OCI-LY7 (cell line): ENCODE results near the gene MOBP. TPM values are rescaled to one million over a fixed set of nuclear protein-coding genes. Genes with fewer than 3 reads are reported as not detected.
"Not testable (repeated sequence)": the region's sequence is repeated elsewhere in the genome, so short reads cannot be mapped to it uniquely, and the experiment has no call there.

Experiments used
- Bru-seq: library from RNA; stranded (reverse); fragments of 400-500 nt; gene quantifications from one replicate; lab custom pipeline; 2021; lab: Mats Ljungman, UMichigan
- BruChase-seq, 2 experiments: library from RNA; stranded (reverse); fragments of 400-500 nt; gene quantifications; one replicate each; lab custom pipeline; 2021; lab: Mats Ljungman, UMichigan
- BruUV-seq: library from RNA; stranded (reverse); fragments of 400-500 nt; replicated peaks from 2 replicates; lab custom pipeline; 2021; lab: Mats Ljungman, UMichigan
- CTCF ChIA-PET: fragments of 300-600 bp; sonication (Branson Sonifier 250); formaldehyde crosslinking; loops from one replicate; lab custom pipeline; 2022; ENCODE audit warnings: antibody characterized with exemption; ENCODE audit not compliant: unreplicated experiment; lab: Charles Lee
- POLR2A ChIA-PET: fragments of 300-600 bp; sonication (Branson Sonifier 250); formaldehyde crosslinking; loops from one replicate; lab custom pipeline; 2022; ENCODE audit warnings: antibody characterized with exemption; lab: Charles Lee
- DNase-seq: peaks from one replicate; pipeline ENCODE4 v3.0.0-alpha.2; 2015; ENCODE audit warnings: low spot score
- H2AFZ ChIP-seq: fragments of 200-600 bp; sonication (generic), shearing (Covaris generic); 2 replicates; pipeline ENCODE4 v1.6.1; 2014; ENCODE audit warnings: mild to moderate bottlenecking, antibody characterized with exemption, low read length, moderate library complexity
- H3K27ac ChIP-seq: fragments of 200-600 bp; sonication (generic); 2 replicates; pipeline ENCODE4 v1.5.1; 2014; ENCODE audit warnings: mixed run types, low read depth, mild to moderate bottlenecking, moderate library complexity, low read length, inconsistent platforms; ENCODE audit not compliant: poor library complexity, severe bottlenecking
- H3K36me3 ChIP-seq: fragments of 200-600 bp; sonication (generic); 2 replicates; pipeline ENCODE4 v1.6.1; 2014; ENCODE audit warnings: mild to moderate bottlenecking, antibody characterized with exemption, low read length, moderate library complexity, mixed read lengths; ENCODE audit not compliant: insufficient read depth
- H3K4me1 ChIP-seq: fragments of 200-600 bp; sonication (generic); 2 replicates; pipeline ENCODE4 v1.5.1; 2014; ENCODE audit warnings: mild to moderate bottlenecking, low read length; ENCODE audit not compliant: insufficient read depth, poor library complexity, severe bottlenecking
- H3K4me2 ChIP-seq: fragments of 200-600 bp; sonication (generic); 2 replicates; pipeline ENCODE4 v1.6.1; 2014; ENCODE audit warnings: mild to moderate bottlenecking, low read length
- H3K4me3 ChIP-seq: fragments of 200-600 bp; sonication (generic); 2 replicates; pipeline ENCODE4 v1.5.1; 2014; ENCODE audit warnings: mild to moderate bottlenecking, low read depth, low read length; ENCODE audit not compliant: poor library complexity, severe bottlenecking
- H3K79me2 ChIP-seq: fragments of 200-600 bp; sonication (generic); 2 replicates; pipeline ENCODE4 v1.6.1; 2016; ENCODE audit warnings: low read depth, mild to moderate bottlenecking, low read length, moderate library complexity, mixed read lengths; ENCODE audit not compliant: insufficient read depth
- H3K9me2 ChIP-seq: fragments of 200-600 bp; sonication (generic); 2 replicates; pipeline ENCODE4 v1.6.1; 2016; ENCODE audit warnings: mild to moderate bottlenecking, low read length, mixed read lengths; ENCODE audit not compliant: insufficient read depth
- H3K9me3 ChIP-seq: fragments of 200-600 bp; sonication (generic); 2 replicates; pipeline ENCODE4 v1.6.1; 2014; ENCODE audit warnings: mild to moderate bottlenecking, mixed run types, low read length, mixed read lengths
- H4K20me1 ChIP-seq: fragments of 200-600 bp; sonication (generic); 2 replicates; pipeline ENCODE4 v1.6.1; 2014; ENCODE audit warnings: mild to moderate bottlenecking, antibody characterized with exemption, low read length, moderate library complexity, mixed read lengths; ENCODE audit not compliant: insufficient read depth
- CTCF ChIP-seq: fragments of 200-600 bp; sonication (generic); conservative IDR thresholded peaks from 2 replicates; pipeline ENCODE4 v1.5.1; 2014; ENCODE audit warnings: mild to moderate bottlenecking, antibody characterized with exemption, low read length, moderate library complexity, mixed read lengths
- EZH2phosphoT487 ChIP-seq: fragments of 200-600 bp; sonication (generic); IDR thresholded peaks from 2 replicates; pipeline ENCODE4 v1.6.1; 2018; ENCODE audit warnings: low read depth, borderline replicate concordance, mild to moderate bottlenecking, mixed run types, antibody characterized with exemption, low read length, moderate library complexity, mixed read lengths
- intact Hi-C: fragments of 100-400 bp; cut with micrococcal nuclease; formaldehyde crosslinking; loops from one replicate; pipeline ENCODE4 v1.10.0; 2022; ENCODE audit not compliant: unreplicated experiment
- long read RNA-seq: library from polyadenylated mRNA; stranded (forward); transcript quantifications from one replicate; pipeline ENCODE4 v2.0.0, GENCODE V29; 2022
- total RNA-seq, 2 experiments: library from RNA; depleted of rRNA in 1 of 2; stranded (reverse); fragments of >200 nt in 1 of 2; shearing (Covaris generic) in 1 of 2; gene quantifications; 2 replicates each; pipeline ENCODE4 v1.2.3, GENCODE V29; 2014 to 2022

MOBP gene
- total RNA-seq (2014; rRNA removed; shearing (Covaris generic)) (not detected in 2 replicates), total RNA-seq (2022) (not detected in 2 replicates), Bru-seq, nascent RNA (percentile 6 among the genes with signal in this experiment), BruChase-seq, experiment 1, labeled RNA remaining after a 6-hour chase (percentile 9 among the genes with signal in this experiment), BruChase-seq, experiment 2, labeled RNA remaining after a 2-hour chase (percentile 3 among the genes with signal in this experiment)
- long read RNA-seq: 0 reads

DNA sequence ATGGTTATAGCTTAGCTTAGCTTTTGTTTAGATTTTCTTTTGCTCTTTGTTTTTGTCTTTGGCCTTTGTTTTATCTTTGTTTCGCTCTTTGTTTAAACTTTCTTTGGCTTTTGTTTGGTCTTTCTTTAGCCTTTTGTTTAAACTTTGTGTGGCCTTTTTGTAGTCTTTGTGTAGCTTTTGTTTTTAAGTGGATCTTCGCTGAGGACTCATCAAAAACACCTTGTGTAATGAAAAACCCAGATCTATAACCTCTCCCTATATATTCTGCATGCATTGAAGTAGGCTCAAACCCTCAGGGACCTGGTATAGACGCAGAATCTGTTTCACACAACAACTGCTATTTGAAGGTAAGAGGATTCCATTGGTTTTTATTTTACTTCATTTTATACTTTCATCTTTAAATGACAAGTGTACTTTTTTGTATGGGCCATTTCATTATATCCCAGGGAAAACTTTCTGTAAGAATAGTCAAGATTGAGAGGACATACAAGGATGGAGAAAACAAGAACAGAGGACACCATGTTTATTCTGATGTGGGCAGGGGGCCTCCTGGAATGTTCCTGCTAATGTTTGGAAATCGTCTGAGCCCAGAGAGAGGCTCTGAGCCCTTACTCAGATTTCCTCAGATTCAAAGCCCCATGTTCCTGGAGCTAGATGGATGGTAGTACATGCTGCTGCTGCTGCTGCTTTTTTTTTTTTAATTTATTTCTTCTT is at the start of gene MOBP:
Gene MOBP (plus strand): TSS at position 287 of the 714 bp plus-strand sequence. CDS start 34,390 bp downstream, outside the sequence.
- H3K36me3 ChIP-seq: no peaks in the 10 kb centered on the region
- no peak within 1 kb of the TSS for H2AFZ ChIP-seq
- H3K9me2 ChIP-seq: no peaks in the 10 kb centered on the region
- no peak within 1 kb of the TSS for H3K4me2 ChIP-seq
- no peaks in the 10 kb centered on the region for H3K79me2 ChIP-seq
- no peak for TF ChIP-seq EZH2phosphoT487
- no peak for TF ChIP-seq CTCF
- no peaks in the 10 kb centered on the region for H3K4me1 ChIP-seq
- CTCF ChIA-PET: no interaction called here
- no peak within 1 kb of the TSS for H3K4me3 ChIP-seq
- POLR2A ChIA-PET: interaction anchor here (0.7 to 1.1 kb wide), 2 partner anchors 12 to 888 kb away, joined by 3 to 4 read pairs; no protein-coding TSS in a partner anchor
- intact Hi-C loops: no loop called here
- H3K27ac ChIP-seq: no peak within 1 kb of the TSS
- H3K9me3 ChIP-seq: no peaks in the 10 kb centered on the region
- no TSS peak for BruUV-seq
- DNase-seq: no peak
- H4K20me1 ChIP-seq: no peaks in the 10 kb centered on the region

DNA sequence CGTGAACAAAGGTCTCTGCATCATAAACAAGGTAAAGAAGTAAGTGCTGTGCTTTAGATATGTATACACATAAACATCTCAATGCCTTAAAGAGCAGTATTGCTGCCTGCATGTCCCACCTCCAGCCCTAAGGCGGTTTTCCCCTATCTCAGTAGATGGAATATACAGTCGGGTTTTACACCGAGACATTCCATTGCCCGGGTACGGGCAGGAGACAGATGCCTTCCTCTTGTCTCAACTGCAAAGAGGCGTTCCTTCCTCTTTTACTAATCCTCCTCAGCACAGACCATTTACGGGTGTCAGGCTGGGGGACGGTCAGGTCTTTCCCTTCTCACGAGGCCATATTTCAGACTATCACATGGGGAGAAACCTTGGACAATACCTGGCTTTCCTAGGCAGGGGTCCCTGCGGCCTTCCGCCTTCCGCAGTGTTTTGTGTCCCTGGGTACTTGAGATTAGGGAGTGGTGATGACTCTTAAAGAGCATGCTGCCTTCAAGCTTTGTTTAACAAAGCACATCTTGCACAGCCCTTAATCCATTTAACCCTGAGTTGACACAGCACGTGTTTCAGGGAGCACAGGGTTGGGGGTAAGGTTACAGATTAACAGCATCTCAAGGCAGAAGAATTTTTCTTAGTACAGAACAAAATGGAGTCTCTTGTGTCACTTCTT is 48.8 kb upstream of the MOBP start:
- H4K20me1 ChIP-seq, H3K9me2 ChIP-seq, H3K27ac ChIP-seq, H3K4me2 ChIP-seq, POLR2A ChIA-PET, H3K9me3 ChIP-seq, CTCF ChIA-PET, intact Hi-C loops, H3K4me3 ChIP-seq, H3K79me2 ChIP-seq, H2AFZ ChIP-seq, BruUV-seq, DNase-seq, H3K4me1 ChIP-seq: not testable (repeated sequence)
- peaks cover 16% of the 10 kb centered on the region for H3K36me3 ChIP-seq

DNA sequence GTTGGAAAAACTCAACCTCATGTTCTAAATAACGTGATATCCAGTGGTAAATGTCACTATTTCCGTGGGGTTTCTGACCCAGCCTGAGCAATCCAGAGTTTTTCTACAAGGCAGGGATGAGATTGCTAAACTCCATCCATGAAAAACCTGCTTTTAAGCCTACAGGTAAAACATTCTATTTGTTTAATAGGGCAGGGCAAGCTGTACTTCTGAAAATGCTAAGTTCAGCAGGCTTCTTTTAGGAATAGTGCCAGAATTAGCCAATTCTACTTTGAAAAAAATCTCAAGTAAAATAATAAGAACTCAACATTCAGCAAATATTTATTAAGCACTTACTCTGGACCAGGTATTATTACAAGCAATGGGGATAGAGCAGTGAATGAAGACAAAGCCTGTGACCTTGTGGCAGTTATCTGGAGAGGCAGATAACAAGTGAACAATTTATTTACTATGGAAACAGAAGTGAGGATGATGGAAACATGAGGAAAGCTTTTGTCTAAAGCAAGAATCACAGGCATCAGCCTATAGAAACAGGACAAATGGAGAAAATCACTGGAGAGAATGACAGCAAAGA is 47.7 kb upstream of the MOBP start:
- no peaks in the 10 kb centered on the region for H3K4me1 ChIP-seq
- TF ChIP-seq CTCF: no peak
- no peak for TF ChIP-seq EZH2phosphoT487
- H4K20me1 ChIP-seq: no peaks in the 10 kb centered on the region
- no peak overlapping the region for H2AFZ ChIP-seq
- no TSS peak for BruUV-seq
- CTCF ChIA-PET: no interaction called here
- H3K79me2 ChIP-seq: no peaks in the 10 kb centered on the region
- no peak overlapping the region for H3K4me2 ChIP-seq
- no peak overlapping the region for H3K4me3 ChIP-seq
- H3K27ac ChIP-seq: no peak overlapping the region
- no peaks in the 10 kb centered on the region for H3K9me3 ChIP-seq
- intact Hi-C loops: no loop called here
- peaks cover 4% of the 10 kb centered on the region; the same call in 1 of the 2 replicates for H3K36me3 ChIP-seq
- H3K9me2 ChIP-seq: no peaks in the 10 kb centered on the region
- no peak for DNase-seq
- POLR2A ChIA-PET: no interaction called here
